Thyroid gland (tissue), 4 donors: ENCODE results near the gene GALNT9. TPM values are rescaled to one million over a fixed set of nuclear protein-coding genes. Genes with fewer than 3 reads are reported as not detected.

Source experiments
- DNase-seq, 2 donors: peaks; one replicate each; pipeline ENCODE4 v3.0.0-alpha.2; 2019
- H3K27ac ChIP-seq, 3 donors: fragments of 200-600 bp; sonication (generic); 1 replicate in 2 of 3; 2 replicates in 1 of 3; pipeline ENCODE4 v1.5.1; 2016 to 2019; ENCODE audit warnings: mild to moderate bottlenecking in 1 of 3, moderate library complexity in 1 of 3
- H3K27me3 ChIP-seq: fragments of 200-600 bp; sonication (generic); one replicate; pipeline ENCODE4 v1.5.1; 2019
- H3K36me3 ChIP-seq, 2 donors: fragments of 200-600 bp; sonication (generic); one replicate each; pipeline ENCODE4 v1.5.1; 2016 to 2019
- H3K4me1 ChIP-seq, 2 donors: fragments of 200-600 bp; sonication (generic); one replicate each; pipeline ENCODE4 v1.5.1; 2017 to 2019
- H3K4me3 ChIP-seq, 3 donors: fragments of 200-600 bp; sonication (generic); replicated peaks in 1 of 3; 1 replicate in 2 of 3; 2 replicates in 1 of 3; pipeline ENCODE4 v1.5.1; 2016; ENCODE audit warnings: mild to moderate bottlenecking in 1 of 3
- H3K9me3 ChIP-seq: fragments of 200-600 bp; sonication (generic); one replicate; pipeline ENCODE4 v1.5.1; 2017
- CTCF ChIP-seq, 6 experiments: fragments of 200-600 bp in 3 of 6; fragments of 450-650 bp in 3 of 6; sonication (generic) in 3 of 6; IDR thresholded peaks; one replicate each; pipeline ENCODE4 v1.5.1; 2016 to 2019; ENCODE audit warnings: antibody characterized with exemption in 6 of 6, mild to moderate bottlenecking in 2 of 6, inconsistent platforms in 1 of 6, moderate library complexity in 1 of 6
- POLR2A ChIP-seq, 2 donors: fragments of 450-650 bp; IDR thresholded peaks; one replicate each; pipeline ENCODE4 v1.6.1; 2017; ENCODE audit warnings: antibody characterized with exemption in 2 of 2, mild to moderate bottlenecking in 2 of 2, moderate library complexity in 1 of 2
- WGBS, 2 donors: methylation state at CpG; one replicate each; pipeline ENCODE4 v1.1.5; 2017; 5-methylcytosine and 5-hydroxymethylcytosine counted together
- intact Hi-C: fragments of 100-400 bp; cut with DNase I; formaldehyde crosslinking; loops from one replicate; pipeline ENCODE4 v1.15.1; 2023
- total RNA-seq, 4 donors: library from RNA; depleted of rRNA; stranded (reverse); fragments of >200 nt; gene quantifications; one replicate each; pipeline ENCODE4 v1.2.3, GENCODE V29; 2016

GALNT9 gene
- total RNA-seq, 4 donors from 2014 or later = 2.2 to 29.2 (median 15.9) TPM

DNA sequence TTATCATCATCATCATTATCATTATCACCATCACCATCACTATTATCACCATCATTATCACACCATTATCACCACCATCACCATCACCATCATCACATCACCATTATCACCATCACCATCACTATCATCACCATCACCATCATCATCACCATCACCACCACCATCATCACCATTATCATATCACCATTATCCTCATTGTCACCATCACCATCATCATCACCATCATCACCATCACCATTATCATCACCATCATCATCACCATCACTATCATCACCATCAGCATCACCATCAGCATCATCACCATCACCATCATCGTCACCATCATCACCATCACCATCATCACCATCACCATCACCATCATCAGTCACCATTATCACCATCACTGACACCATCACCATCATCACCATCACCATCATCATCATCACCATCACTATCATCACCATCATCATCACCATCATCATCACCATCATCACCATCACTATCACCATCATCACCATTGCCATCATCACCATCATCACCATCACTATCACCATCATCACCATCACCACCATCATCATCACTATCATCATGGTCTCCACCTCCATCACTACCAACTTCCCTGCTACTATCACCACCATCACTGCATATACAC is 20.2 kb upstream of the GALNT9 start:
- no peaks in the 10 kb centered on the region for H3K36me3 ChIP-seq
- H3K4me3 ChIP-seq = no peak overlapping the region
- TF ChIP-seq POLR2A (IDR thresholded peaks at IDR 0.05) (no peak), CTCF (IDR thresholded peaks at IDR 0.05) (no peak)
- H3K27me3 ChIP-seq = no peaks in the 10 kb centered on the region
- H3K9me3 ChIP-seq = no peaks in the 10 kb centered on the region
- no peaks in the 10 kb centered on the region for H3K4me1 ChIP-seq
- no peak overlapping the region for H3K27ac ChIP-seq
- intact Hi-C loops = no loop called here
- DNase-seq = no peak
- 64 to 87% methylated on average over 1 of the region's 1 CpG for WGBS, 2 donors

GRCh38 chr12:132348176-132348575 is 18.8 kb upstream of the GALNT9 start:
- 94 to 95% methylated on average over 14 of the region's 14 CpGs for WGBS, 2 donors
- intact Hi-C loops = no loop called here
- DNase-seq = no peak
- Histone ChIP-seq H3K27ac (no peak overlapping the region), H3K27me3 (no peaks in the 10 kb centered on the region), H3K4me3 (no peak overlapping the region), H3K4me1 (no peaks in the 10 kb centered on the region), H3K36me3 (no peaks in the 10 kb centered on the region), H3K9me3 (no peaks in the 10 kb centered on the region)
- TF ChIP-seq POLR2A (IDR thresholded peaks at IDR 0.05) (no peak), CTCF (IDR thresholded peaks at IDR 0.05) (no peak)

GRCh38 chr12:132347176-132347855 is 17.9 kb upstream of the GALNT9 start:
- Histone ChIP-seq H3K9me3 (no peaks in the 10 kb centered on the region), H3K27me3 (no peaks in the 10 kb centered on the region), H3K36me3 (no peaks in the 10 kb centered on the region), H3K4me1 (no peaks in the 10 kb centered on the region), H3K4me3 (no peak overlapping the region), H3K27ac (no peak overlapping the region)
- no peak for DNase-seq
- intact Hi-C loops = no loop called here
- WGBS, 2 donors = 81 to 84% methylated on average over 24 to 26 of the region's 33 CpGs
- TF ChIP-seq CTCF (IDR thresholded peaks at IDR 0.05) = no peak
- TF ChIP-seq POLR2A (IDR thresholded peaks at IDR 0.05) = no peak

- no peak overlapping the region for H3K4me3 ChIP-seq
- TF ChIP-seq CTCF (IDR thresholded peaks at IDR 0.05) (no peak), POLR2A (IDR thresholded peaks at IDR 0.05) (no peak)
- H3K36me3 ChIP-seq = no peaks in the 10 kb centered on the region
- WGBS, 2 donors = 81 to 84% methylated on average over 11 to 12 of the region's 20 CpGs
- no peaks in the 10 kb centered on the region for H3K9me3 ChIP-seq
- no peaks in the 10 kb centered on the region for H3K27me3 ChIP-seq
- no peak for DNase-seq
- intact Hi-C loops = no loop called here
- no peak overlapping the region for H3K27ac ChIP-seq
- no peaks in the 10 kb centered on the region for H3K4me1 ChIP-seq
Observed at GRCh38 chr12:132346471-132347175, 17.2 kb upstream of the GALNT9 start.
